ENCODE measurements around the gene LAMC3.
"Not testable (repeated sequence)": the region's sequence is repeated elsewhere in the genome, so short reads cannot be mapped to it uniquely, and the experiment has no call there.

The LAMC3 gene

DNA sequence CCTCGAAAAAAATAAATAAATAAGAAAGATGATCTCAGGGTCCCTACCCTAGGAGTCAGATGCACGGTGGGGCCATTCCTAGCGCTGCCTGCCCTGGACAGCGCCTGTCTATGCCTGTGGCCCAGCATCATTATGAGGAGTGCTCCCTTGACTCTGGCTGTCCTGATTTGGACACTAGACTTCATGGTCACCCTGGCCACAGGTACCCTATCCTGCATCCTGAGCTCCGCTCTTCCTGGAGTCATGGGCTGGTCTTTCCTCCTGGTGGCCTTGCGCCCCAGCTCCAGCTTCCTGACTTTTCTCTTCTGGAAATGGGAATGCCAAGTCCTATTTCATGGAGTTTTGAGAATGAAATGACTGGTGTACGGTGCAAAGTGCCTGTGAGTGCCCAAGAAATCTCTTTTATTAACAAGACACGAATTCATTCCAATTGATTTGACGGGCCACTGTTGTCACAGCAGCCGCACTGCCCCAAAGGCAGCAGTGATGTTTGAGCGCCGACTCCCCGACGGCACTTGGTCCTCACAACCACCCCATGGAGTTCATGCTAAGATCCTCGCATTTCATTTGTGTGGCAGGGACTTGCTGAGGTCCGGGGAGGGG, 86.8 kb downstream of the LAMC3 start:
- no peak for DNase-seq (ENCODE audit: low read depth in 4 of 4, low spot score in 1 of 4)

GRCh38 chr9:131096269-131097125, 87.5 kb downstream of the LAMC3 start, which contains the start of gene AIF1L:
TSS of gene AIF1L (plus strand) at chr9:131096531. CDS start at chr9:131096630, 99 bp downstream.
- DNase-seq (ENCODE audit: low read depth in 4 of 4, low spot score in 1 of 4), result peak in 2 of 4 experiments; percentile 14 to 16

GRCh38 chr9:131097126-131097947, 88.4 kb downstream of the LAMC3 start:
- no peak for DNase-seq (ENCODE audit: low read depth in 4 of 4, low spot score in 1 of 4)

- DNase-seq (ENCODE audit: low read depth in 4 of 4, low spot score in 1 of 4), result no peak
Measured at GRCh38 chr9:131097948-131098278, 88.9 kb downstream of the LAMC3 start.

GRCh38 chr9:131098391-131099101, 89.6 kb downstream of the LAMC3 start:
- no peak for DNase-seq (ENCODE audit: low read depth in 4 of 4, low spot score in 1 of 4)

- DNase-seq (ENCODE audit: low read depth in 4 of 4, low spot score in 1 of 4), result no peak
Measured at GRCh38 chr9:131099102-131099606, 90.2 kb downstream of the LAMC3 start.

DNA sequence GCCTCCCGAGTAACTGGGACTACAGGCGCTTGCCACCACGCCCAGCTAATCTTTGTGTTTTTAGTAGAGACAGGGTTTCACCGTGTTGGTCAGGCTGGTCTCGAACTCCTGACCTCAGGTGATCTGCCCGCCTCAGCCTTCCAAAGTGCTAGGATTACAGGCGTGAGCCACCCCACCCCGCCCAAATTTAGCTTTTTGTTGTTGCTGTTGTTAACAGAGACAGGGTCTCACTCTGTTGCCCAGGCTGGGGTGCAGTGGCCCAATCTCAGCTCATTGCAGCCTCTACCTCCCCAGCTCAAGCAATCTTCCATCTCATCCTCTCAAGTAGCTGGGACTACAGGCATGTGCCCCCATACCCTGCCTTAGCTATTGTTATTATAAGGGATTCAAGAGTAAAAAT, 90.9 kb downstream of the LAMC3 start:
- DNase-seq (ENCODE audit: low read depth in 4 of 4, low spot score in 1 of 4), result not testable (repeated sequence)

DNA sequence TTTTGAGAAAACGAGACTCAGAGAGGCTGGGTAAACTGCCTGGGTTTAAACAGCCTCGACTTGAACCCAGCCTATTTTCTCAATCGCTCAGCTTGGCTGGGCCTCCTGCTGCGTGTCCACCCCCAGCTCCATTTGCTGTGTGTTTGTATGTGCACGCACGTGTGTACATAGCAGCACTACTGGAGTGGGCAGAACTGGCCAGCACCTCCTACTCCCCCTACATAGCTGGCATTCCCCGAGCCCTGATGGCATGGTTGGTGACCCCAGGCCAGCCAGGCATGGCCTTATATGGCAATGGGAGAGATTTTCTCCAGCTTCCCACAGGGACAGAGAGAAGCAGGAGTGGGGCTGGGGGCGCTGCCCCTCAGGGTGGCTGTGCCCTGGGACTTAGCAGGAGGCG, 91.5 kb downstream of the LAMC3 start:
- DNase-seq (ENCODE audit: low read depth in 4 of 4, low spot score in 1 of 4), result no peak

DNA sequence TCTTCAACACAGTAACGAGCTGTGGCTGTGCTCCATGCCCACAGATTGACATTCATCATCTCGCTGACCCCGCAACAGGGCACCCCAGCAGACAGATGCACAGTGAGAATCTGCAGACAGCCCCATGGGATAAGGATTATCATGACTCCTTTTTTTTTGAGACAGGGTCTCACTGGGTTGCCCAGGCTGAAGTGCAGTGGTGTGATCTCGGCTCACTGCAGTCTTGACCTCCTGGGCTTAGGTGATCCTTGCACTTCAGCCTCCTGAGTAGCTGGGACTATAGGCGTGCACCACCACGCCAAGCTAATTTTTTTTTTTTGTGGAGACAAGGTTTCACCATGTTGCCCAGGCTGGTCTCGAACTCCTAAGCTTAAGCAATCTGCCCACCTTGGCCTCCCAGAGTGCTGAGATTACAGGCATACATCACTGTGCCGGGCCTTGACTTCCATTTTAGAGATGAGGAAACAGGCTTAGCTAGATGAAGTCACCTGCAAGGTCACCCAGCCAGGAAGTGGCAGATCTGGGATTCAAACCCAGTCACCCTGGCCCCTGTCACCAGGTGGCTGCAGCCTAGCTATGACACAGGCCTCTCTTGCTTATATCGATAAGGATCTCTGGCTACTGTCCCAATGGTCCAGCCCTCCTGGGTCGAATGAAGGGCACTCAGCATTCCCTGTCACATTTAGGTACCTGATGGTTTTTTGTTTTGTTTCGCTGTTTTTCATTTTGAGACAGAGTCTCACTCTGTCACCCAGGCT, 92.4 kb downstream of the LAMC3 start:
- DNase-seq (ENCODE audit: low read depth in 4 of 4, low spot score in 1 of 4), result no peak

DNA sequence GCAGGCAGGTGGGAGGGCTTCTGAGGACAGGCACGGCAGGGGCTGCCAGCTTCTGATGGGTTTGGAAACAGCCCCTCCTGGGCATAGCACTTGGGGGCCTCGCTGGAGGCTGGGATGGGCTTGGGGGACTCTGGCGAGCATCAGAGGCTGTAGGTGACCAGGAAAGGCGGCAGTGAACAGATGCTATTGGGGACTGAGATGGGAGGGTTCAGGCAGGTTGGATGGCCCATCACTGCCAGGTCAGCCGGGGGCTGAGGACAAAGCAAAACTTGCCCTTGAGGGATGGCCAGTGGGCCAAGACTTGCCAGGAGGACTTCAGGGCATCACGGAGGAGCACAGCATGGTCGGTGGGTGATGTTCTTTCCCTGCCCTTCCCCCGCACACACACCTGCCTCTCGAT, 94.0 kb downstream of the LAMC3 start:
- no peak for DNase-seq (ENCODE audit: low read depth in 4 of 4, low spot score in 1 of 4)

- no peak for DNase-seq (ENCODE audit: low read depth in 4 of 4, low spot score in 1 of 4)
Measured at GRCh38 chr9:131103535-131103934, 94.6 kb downstream of the LAMC3 start.

DNA sequence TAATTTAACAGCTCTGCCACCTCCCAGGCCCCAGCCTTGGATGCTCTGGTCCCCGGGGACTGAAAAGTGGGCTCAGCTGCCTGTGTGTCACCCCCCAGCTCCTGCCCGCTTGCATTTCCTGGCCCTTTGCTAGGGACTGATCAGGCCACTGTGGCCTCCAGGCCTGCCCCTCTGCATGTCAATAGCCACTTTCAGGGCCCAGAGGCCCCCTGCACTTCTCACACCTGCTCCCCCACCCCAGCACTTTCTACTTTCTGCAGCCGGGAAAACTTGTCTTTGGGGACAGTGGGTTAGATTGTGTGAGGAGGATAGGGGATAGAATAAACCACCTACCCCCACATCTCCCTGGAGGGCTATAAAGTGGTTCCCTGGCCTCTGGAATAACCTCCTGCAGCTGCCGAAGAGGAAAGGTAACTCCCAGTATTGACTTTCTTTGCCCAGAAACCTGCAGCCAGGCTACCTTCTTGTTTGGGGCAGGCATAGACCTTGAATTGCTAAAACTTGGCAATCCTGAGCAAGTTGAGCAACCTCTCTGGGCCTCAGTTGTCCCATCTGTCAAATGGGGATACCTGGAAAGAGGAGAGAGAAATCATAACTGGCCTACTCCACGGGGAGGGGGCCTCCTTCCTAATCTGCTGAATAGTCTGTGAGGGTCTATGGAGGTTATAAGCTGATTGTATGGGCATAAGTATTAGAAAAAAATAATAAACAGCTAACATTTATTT, 95.2 kb downstream of the LAMC3 start:
- DNase-seq (ENCODE audit: low read depth in 4 of 4, low spot score in 1 of 4), result no peak

DNA sequence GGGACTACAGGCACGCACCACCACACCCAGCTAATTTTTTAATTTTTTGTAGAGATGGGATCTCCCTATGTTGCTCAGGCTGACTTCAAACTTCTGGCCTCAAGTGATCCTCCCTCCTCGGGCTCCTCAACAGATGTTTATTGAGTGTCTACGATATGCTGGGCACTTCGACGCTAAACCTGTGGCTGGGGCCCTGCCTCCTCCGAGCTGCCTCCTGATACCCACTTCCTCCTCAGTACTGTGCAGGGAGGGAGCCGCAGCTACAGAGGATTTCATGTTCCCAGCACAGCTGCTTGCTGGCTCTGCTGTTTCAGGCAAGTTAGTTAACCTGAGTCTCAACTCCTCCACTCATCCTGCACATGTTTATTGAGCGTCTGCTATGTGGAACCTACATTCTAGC, 97.0 kb downstream of the LAMC3 start:
- no peak for DNase-seq (ENCODE audit: low read depth in 4 of 4, low spot score in 1 of 4)

DNA sequence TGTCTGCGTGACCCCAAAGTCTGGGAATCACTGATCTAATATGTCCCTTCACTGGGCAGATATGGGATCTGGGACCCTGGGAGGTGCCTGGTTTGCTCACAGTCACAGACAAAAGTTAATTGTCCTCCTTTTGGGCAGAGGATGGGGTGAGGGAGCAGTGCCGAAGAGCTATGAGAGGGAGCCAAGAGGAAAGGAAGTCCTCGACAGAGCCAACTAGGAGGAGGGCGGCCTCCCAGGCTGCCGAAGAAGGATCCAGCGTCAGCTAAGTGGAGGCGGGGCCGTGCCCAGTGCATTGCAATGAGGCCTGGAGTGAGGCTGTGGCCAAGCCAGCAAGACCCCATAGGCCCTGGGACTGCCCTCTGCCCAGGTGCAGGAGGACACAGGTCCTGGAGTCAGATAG, 98.8 kb downstream of the LAMC3 start:
- DNase-seq (ENCODE audit: low read depth in 4 of 4, low spot score in 1 of 4), result no peak

- DNase-seq (ENCODE audit: low read depth in 4 of 4, low spot score in 1 of 4), result no peak
Measured at GRCh38 chr9:131111186-131111853, 102.3 kb downstream of the LAMC3 start.

- no peak for DNase-seq (ENCODE audit: low read depth in 4 of 4, low spot score in 1 of 4)
Measured at GRCh38 chr9:131111854-131112311, 102.9 kb downstream of the LAMC3 start.

- DNase-seq (ENCODE audit: low read depth in 4 of 4, low spot score in 1 of 4), result no peak
Measured at GRCh38 chr9:131112374-131113154, 103.6 kb downstream of the LAMC3 start.

DNA sequence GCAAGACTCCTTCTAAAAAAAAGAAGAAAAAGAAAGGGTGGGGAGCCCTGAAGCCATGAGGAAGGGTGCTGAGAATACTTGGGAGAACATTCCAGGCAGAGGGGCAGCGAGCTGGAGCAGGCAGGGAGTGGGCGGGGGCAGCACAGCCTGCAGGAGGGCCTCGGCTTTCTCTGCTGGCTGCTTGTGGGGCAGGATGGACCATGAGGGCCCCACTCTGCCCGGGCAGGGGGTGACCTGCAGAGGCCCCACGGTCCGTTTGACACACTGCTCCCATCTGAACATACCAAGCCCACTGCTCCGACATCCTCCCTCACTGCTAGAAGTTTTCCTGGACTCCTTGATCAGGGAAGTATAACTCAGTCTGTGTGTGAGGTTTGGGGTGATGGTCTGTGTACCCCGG, 104.7 kb downstream of the LAMC3 start:
- no peak for DNase-seq (ENCODE audit: low read depth in 4 of 4, low spot score in 1 of 4)
